C4-2B (cell line): ENCODE data around the gene POLQ.

Experiments
- H3K27ac ChIP-seq: fragments of 450-650 bp; 2 replicates; pipeline ENCODE4 v1.5.1; 2017
- CTCF ChIP-seq: fragments of 450-650 bp; conservative IDR thresholded peaks from 2 replicates; pipeline ENCODE4 v1.5.1; 2017; ENCODE audit warnings: mild to moderate bottlenecking
- ZFX ChIP-seq: fragments of 450-650 bp; IDR thresholded peaks from 2 replicates; pipeline ENCODE4 v1.6.1; 2017

The POLQ gene

GRCh38 chr3:121508389-121508788, 37.4 kb downstream of the POLQ start:
- TF ChIP-seq ZFX (no peak), CTCF (no peak)
- no peak overlapping the region for H3K27ac ChIP-seq

- H3K27ac ChIP-seq: peak overlapping the region; percentile 24; the same call in 1 of the 2 replicates
- no peak for TF ChIP-seq CTCF
- TF ChIP-seq ZFX: no peak
These were observed 40.5 kb downstream of the POLQ start for GRCh38 chr3:121505256-121505655.

- peak overlapping the region; percentile 17; the same call in 1 of the 2 replicates for H3K27ac ChIP-seq
These were observed 41.2 kb downstream of the POLQ start for GRCh38 chr3:121504618-121505017.

GRCh38 chr3:121496786-121497185, 49.0 kb downstream of the POLQ start:
- TF ChIP-seq ZFX (no peak), CTCF (no peak)

More at GRCh38 chr3:121504618-121505017, 41.2 kb downstream of the POLQ start:
- TF ChIP-seq CTCF: no peak
- TF ChIP-seq ZFX: no peak

GRCh38 chr3:121493431-121493830, 52.4 kb downstream of the POLQ start:
- TF ChIP-seq CTCF (no peak), ZFX (no peak)
- H3K27ac ChIP-seq: no peak overlapping the region

More at GRCh38 chr3:121496786-121497185, 49.0 kb downstream of the POLQ start:
- H3K27ac ChIP-seq: no peak overlapping the region

GRCh38 chr3:121491683-121492320, 54.0 kb downstream of the POLQ start:
- no peak for TF ChIP-seq ZFX
- no peak for TF ChIP-seq CTCF
- no peak overlapping the region for H3K27ac ChIP-seq

GRCh38 chr3:121490161-121490560, 55.6 kb downstream of the POLQ start:
- no peak for TF ChIP-seq ZFX
- TF ChIP-seq CTCF: no peak
- no peak overlapping the region for H3K27ac ChIP-seq
